H9 (cell line): ENCODE data around the gene PCSK6. TPM values are rescaled to one million over a fixed set of nuclear protein-coding genes. Genes with fewer than 3 reads are reported as not detected.

ENCODE experiments used
- DNase-seq: peaks from one replicate; pipeline ENCODE4 v3.0.0-alpha.2; 2017
- H2AFZ ChIP-seq: one replicate; pipeline ENCODE4 v1.6.1; 2013; ENCODE audit warnings: mild to moderate bottlenecking, low read length, control low read depth, moderate library complexity
- H2AK5ac ChIP-seq: 2 replicates; pipeline ENCODE4 v1.6.1; 2013; ENCODE audit warnings: low read length, control low read depth, mixed read lengths; ENCODE audit not compliant: insufficient read length
- H2BK120ac ChIP-seq: one replicate; pipeline ENCODE4 v1.6.1; 2013; ENCODE audit warnings: low read depth, mild to moderate bottlenecking, low read length, control low read depth, inconsistent platforms; ENCODE audit not compliant: poor library complexity, severe bottlenecking
- H2BK12ac ChIP-seq: 2 replicates; pipeline ENCODE4 v1.6.1; 2013; ENCODE audit warnings: low read length, control low read depth, mixed read lengths, low read depth; ENCODE audit not compliant: insufficient read length
- H2BK15ac ChIP-seq: 2 replicates; pipeline ENCODE4 v1.6.1; 2013; ENCODE audit warnings: low read depth, low read length, control low read depth
- H2BK20ac ChIP-seq: one replicate; pipeline ENCODE4 v1.6.1; 2013; ENCODE audit warnings: low read depth, mild to moderate bottlenecking, low read length, control low read depth, inconsistent platforms; ENCODE audit not compliant: poor library complexity, severe bottlenecking
- H2BK5ac ChIP-seq: 2 replicates; pipeline ENCODE4 v1.6.1; 2013; ENCODE audit warnings: low read length, control low read depth, mixed read lengths; ENCODE audit not compliant: insufficient read length
- H3K14ac ChIP-seq: 2 replicates; pipeline ENCODE4 v1.6.1; 2013; ENCODE audit warnings: low read length, control low read depth; ENCODE audit not compliant: insufficient read depth
- H3K18ac ChIP-seq: 2 replicates; pipeline ENCODE4 v1.6.1; 2013; ENCODE audit warnings: low read depth, mild to moderate bottlenecking, mixed read lengths, low read length, control low read depth; ENCODE audit not compliant: insufficient read length
- H3K23ac ChIP-seq: 2 replicates; pipeline ENCODE4 v1.6.1; 2013; ENCODE audit warnings: low read length, control low read depth, mixed read lengths, low read depth; ENCODE audit not compliant: insufficient read length
- H3K23me2 ChIP-seq: 2 replicates; pipeline ENCODE4 v1.6.1; 2013; ENCODE audit warnings: low read depth, mild to moderate bottlenecking, mixed read lengths, low read length, control low read depth; ENCODE audit not compliant: insufficient read length, poor library complexity, severe bottlenecking
- H3K27ac ChIP-seq: 2 replicates; pipeline ENCODE4 v1.5.1; 2013; ENCODE audit warnings: low read length, control low read depth, mixed read lengths, low read depth; ENCODE audit not compliant: insufficient read length
- H3K27me3 ChIP-seq: 2 replicates; pipeline ENCODE4 v1.6.1; 2013; ENCODE audit warnings: low read length, control low read depth, inconsistent platforms; ENCODE audit not compliant: insufficient read depth
- H3K4ac ChIP-seq: 2 replicates; pipeline ENCODE4 v1.6.1; 2013; ENCODE audit warnings: low read depth, mild to moderate bottlenecking, control low read depth, inconsistent platforms, low read length, moderate library complexity
- H3K4me1 ChIP-seq: 2 replicates; pipeline ENCODE4 v1.6.1; 2013; ENCODE audit warnings: low read length, control low read depth, inconsistent platforms; ENCODE audit not compliant: insufficient read depth
- H3K4me2 ChIP-seq: 2 replicates; pipeline ENCODE4 v1.6.1; 2013; ENCODE audit warnings: low read length, control low read depth, mixed read lengths; ENCODE audit not compliant: insufficient read length, insufficient read depth
- H3K56ac ChIP-seq: 2 replicates; pipeline ENCODE4 v1.6.1; 2013; ENCODE audit warnings: low read depth, mild to moderate bottlenecking, mixed read lengths, low read length, control low read depth; ENCODE audit not compliant: insufficient read length
- H3K79me1 ChIP-seq: 2 replicates; pipeline ENCODE4 v1.6.1; 2013; ENCODE audit warnings: low read depth, mild to moderate bottlenecking, moderate library complexity, low read length, control low read depth, inconsistent platforms; ENCODE audit not compliant: insufficient read depth, poor library complexity, severe bottlenecking
- H3K79me2 ChIP-seq: 2 replicates; pipeline ENCODE4 v1.6.1; 2013; ENCODE audit warnings: low read length, control low read depth, inconsistent platforms; ENCODE audit not compliant: insufficient read depth
- H3K9ac ChIP-seq: 2 replicates; pipeline ENCODE4 v1.6.1; 2013; ENCODE audit warnings: low read length, control low read depth, mixed read lengths; ENCODE audit not compliant: insufficient read length; ENCODE audit errors: extremely low read depth
- H3K9me3 ChIP-seq: one replicate; pipeline ENCODE4 v1.6.1; 2013; ENCODE audit warnings: low read depth, low read length, inconsistent platforms; ENCODE audit not compliant: control insufficient read depth
- H3T11ph ChIP-seq: one replicate; pipeline ENCODE4 v1.6.1; 2013; ENCODE audit warnings: mild to moderate bottlenecking, low read length, control low read depth, inconsistent platforms
- H4K20me1 ChIP-seq: one replicate; pipeline ENCODE4 v1.6.1; 2013; ENCODE audit not compliant: control insufficient read depth, insufficient read length, insufficient read depth
- H4K5ac ChIP-seq: 2 replicates; pipeline ENCODE4 v1.6.1; 2013; ENCODE audit warnings: low read depth, mild to moderate bottlenecking, mixed read lengths, low read length, control low read depth; ENCODE audit not compliant: insufficient read length
- H4K8ac ChIP-seq: replicated peaks from 2 replicates; pipeline ENCODE4 v1.6.1; 2013; ENCODE audit warnings: low read length, control low read depth, mixed read lengths, low read depth; ENCODE audit not compliant: insufficient read length
- H4K91ac ChIP-seq: 2 replicates; pipeline ENCODE4 v1.6.1; 2013; ENCODE audit warnings: low read depth, mild to moderate bottlenecking, moderate library complexity, mixed read lengths, low read length, control low read depth; ENCODE audit not compliant: insufficient read length
- H3K27ac Mint-ChIP-seq, 3 experiments: 2 replicates in 2 of 3; 3 replicates in 1 of 3; pipeline ENCODE4 v1.8.0; 2020 to 2021; ENCODE audit warnings: mixed read lengths in 3 of 3, mild to moderate bottlenecking in 1 of 3, moderate library complexity in 1 of 3
- H3K27me3 Mint-ChIP-seq: 2 replicates; pipeline ENCODE4 v1.8.0; 2021; ENCODE audit warnings: low read depth, mild to moderate bottlenecking, moderate library complexity, mixed read lengths
- H3K36me3 Mint-ChIP-seq, 3 experiments: 2 replicates in 2 of 3; 3 replicates in 1 of 3; pipeline ENCODE4 v1.8.0; 2020 to 2021; ENCODE audit warnings: low read depth in 3 of 3, mixed read lengths in 3 of 3; ENCODE audit not compliant: insufficient read depth in 1 of 3
- H3K4me1 Mint-ChIP-seq, 2 experiments: 2 replicates each; pipeline ENCODE4 v1.8.0; 2020; ENCODE audit warnings: mixed read lengths in 2 of 2
- H3K4me3 Mint-ChIP-seq, 2 experiments: 2 replicates in 1 of 2; 3 replicates in 1 of 2; pipeline ENCODE4 v1.8.0; 2020 to 2021; ENCODE audit warnings: mild to moderate bottlenecking in 2 of 2, mixed read lengths in 2 of 2, moderate library complexity in 1 of 2
- H3K9me3 Mint-ChIP-seq, 2 experiments: 2 replicates in 1 of 2; 3 replicates in 1 of 2; pipeline ENCODE4 v1.8.0; 2020; ENCODE audit warnings: mild to moderate bottlenecking in 2 of 2, mixed read lengths in 2 of 2, moderate library complexity in 1 of 2
- CTCF ChIP-seq: fragments of 200-600 bp; sonication (generic); conservative IDR thresholded peaks from 3 replicates; pipeline ENCODE4 v1.8.0; 2021; ENCODE audit warnings: antibody characterized with exemption, mild to moderate bottlenecking
- WGBS: extraction: QIAGEN DNeasy Blood & Tissue Kit; methylation state at CpG from one replicate; pipeline ENCODE4 v1.1.7; 2013; ENCODE audit warnings: missing lambda C conversion rate, low lambda C conversion rate, mixed read lengths; ENCODE audit not compliant: insufficient read length; ENCODE audit errors: extremely low coverage; 5-methylcytosine and 5-hydroxymethylcytosine counted together
- total RNA-seq: library from RNA; stranded (reverse); gene quantifications from 2 replicates; pipeline ENCODE4 v1.2.1, GENCODE V29; 2021

The PCSK6 gene
- total RNA-seq, 1 experiment from 2014 or later = 4.0 TPM

GRCh38 chr15:101490922-101491733, 1.6 kb upstream of the PCSK6 start:
- Histone ChIP-seq H3K79me1 (no peaks in the 10 kb centered on the region), H3K79me2 (no peaks in the 10 kb centered on the region), H3K23ac (no peak overlapping the region), H3K4me1 (no peaks in the 10 kb centered on the region), H4K91ac (no peak overlapping the region), H3K9me3 (no peaks in the 10 kb centered on the region), H3K4me2 (no peak overlapping the region), H3K18ac (no peak overlapping the region), H4K5ac (no peak overlapping the region), H4K20me1 (no peaks in the 10 kb centered on the region), H2BK12ac (no peak overlapping the region), H3K9ac (no peak overlapping the region), H3K27ac (no peak overlapping the region), H3T11ph (no peak overlapping the region), H3K14ac (no peak overlapping the region), H2BK5ac (no peak overlapping the region), H3K4ac (no peak overlapping the region), H3K27me3 (peaks cover 16% of the 10 kb centered on the region; the same call in 1 of the 2 replicates), H2BK120ac (no peak overlapping the region), H2BK15ac (no peak overlapping the region), H4K8ac (no peak overlapping the region), H2BK20ac (no peak overlapping the region), H3K56ac (no peak overlapping the region), H2AK5ac (no peak overlapping the region), H2AFZ (no peak overlapping the region), H3K23me2 (peaks cover 5% of the 10 kb centered on the region)
- Mint-ChIP-seq H3K27me3 (peaks cover 79% of the 10 kb centered on the region), H3K27ac (no peak overlapping the region), H3K4me1 (peaks cover 15 to 25% of the 10 kb centered on the region in 2 experiments), H3K4me3 (peak overlapping the region; percentile 46 to 78; a peak in 2 of 5 replicates), H3K36me3 (peaks cover 0 to 23% (median 1%) of the 10 kb centered on the region in 3 experiments; a peak in 4 of 7 replicates), H3K9me3 (peaks cover 18 to 22% of the 10 kb centered on the region in 2 experiments)
- no CpG with 5 or more reads among the region's 16 CpGs for WGBS
- TF ChIP-seq CTCF = no peak
- DNase-seq = no peak
